ENCODE results near the gene GJD3. TPM values are rescaled to one million over a fixed set of nuclear protein-coding genes. Genes with fewer than 3 reads are reported as not detected.

Gene GJD3
- total and polyA plus RNA-seq, 9 of the 15 experiments (the other 6 are each of a cell fraction or from before 2014, with no cell fraction given), result 0.17 to 0.38 TPM; not detected in 7

DNA sequence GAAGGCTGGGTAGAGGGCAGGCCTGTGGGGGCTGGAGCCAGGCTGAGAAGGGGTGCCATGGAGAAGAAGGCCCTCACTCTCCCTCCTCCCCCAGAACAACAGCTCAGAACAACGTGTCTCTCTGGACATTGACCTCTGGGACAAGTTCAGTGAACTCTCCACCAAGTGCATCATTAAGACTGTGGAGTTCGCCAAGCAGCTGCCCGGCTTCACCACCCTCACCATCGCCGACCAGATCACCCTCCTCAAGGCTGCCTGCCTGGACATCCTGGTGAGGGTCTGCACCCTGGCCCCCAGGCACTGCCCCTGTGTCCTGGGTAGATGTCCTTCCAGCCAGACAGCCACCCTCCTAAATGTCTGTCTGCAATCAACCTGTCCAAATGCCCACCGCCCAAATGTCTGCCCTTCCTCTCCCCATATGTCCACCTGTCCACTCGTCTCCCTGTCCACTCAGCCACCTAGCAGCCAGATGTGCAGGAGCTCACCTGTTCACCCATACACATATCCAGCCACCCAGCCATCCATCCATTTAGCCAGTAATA lies 12.2 kb downstream of the GJD3 start:
- no peaks in the 10 kb centered on the region for H3K9me3 ChIP-seq (replicated peaks; ENCODE audit: control insufficient read depth, insufficient read depth, low read depth, low read length)
- ATAC-seq, result no peak
- no TSS peak for BruUV-seq (replicated peaks)
- H3K79me2 ChIP-seq (ENCODE audit: control insufficient read depth, insufficient read depth, low read length), result peaks cover 16% of the 10 kb centered on the region; the same call in 2 of the 3 replicates
- H3K4me1 ChIP-seq (replicated peaks in 1 of 2; ENCODE audit: control insufficient read depth in 2 of 2, insufficient read depth in 2 of 2, low read length in 2 of 2), result peaks cover 12 to 66% of the 10 kb centered on the region in 2 experiments; a peak in 4 of 5 replicates
- no peak overlapping the region for H3K27ac ChIP-seq (ENCODE audit: extremely low read depth, low read depth, low read length)
- H4K20me1 ChIP-seq (replicated peaks; ENCODE audit: control insufficient read depth, insufficient read depth, low read length), result 0 out of 2 replicates have a peak, but pooled peaks cover 3% of the 10 kb centered on the region
- POLR2A ChIA-PET, result interaction anchor here (0.7 to 1.2 kb wide), 3 partner anchors 21 to 413 kb away, joined by 3 to 4 read pairs (median 4); no protein-coding TSS in a partner anchor
- no peak for FAIRE-seq
- intact Hi-C loops (cut with micrococcal nuclease) (loop anchor here (10.0 kb wide), 1 partner anchor 338 kb away; the partner anchor contains the start of gene CSF3), in situ Hi-C loops (cut with MboI) (loop anchor here (5.0 to 10.0 kb wide), 3 partner anchors 50 to 338 kb away; partner anchors contain the start of gene CSF3)
- H3K9me1 ChIP-seq (ENCODE audit: control insufficient read depth, insufficient read depth, low read length), result no peaks in the 10 kb centered on the region
- no peak for DNase-seq (ENCODE audit: extremely low read depth in 1 of 4, low spot score in 3 of 4)
- H2AFZ ChIP-seq (ENCODE audit: low read depth, low read length), result no peak overlapping the region
- WGBS (ENCODE audit: insufficient coverage, low coverage, missing lambda C conversion rate), result 86% methylated on average over 7 of the region's 7 CpGs
- H3K36me3 ChIP-seq (ENCODE audit: control insufficient read depth, insufficient read depth, low read length), result peaks cover 66% of the 10 kb centered on the region; the same call in 2 of the 3 replicates
- H3K27me3 ChIP-seq (ENCODE audit: control insufficient read depth in 2 of 2, insufficient read depth in 2 of 2, low read length in 2 of 2), result no peaks in the 10 kb centered on the region
- peak overlapping the region in 1 of 2 experiments; percentile 65; a peak in 1 of 4 replicates for H3K9ac ChIP-seq (ENCODE audit: insufficient read depth in 1 of 2, low read depth in 2 of 2, low read length in 2 of 2)
- CTCF ChIA-PET (ENCODE audit: low intra/inter-chr PET ratio), result interaction anchor here (0.8 kb wide), 1 partner anchor 49 kb away, joined by 3 read pairs; no protein-coding TSS in a partner anchor
- no peak overlapping the region for H3K4me2 ChIP-seq (ENCODE audit: insufficient read depth, low read length)
- H3K4me3 ChIP-seq, result no peak overlapping the region
- TF ChIP-seq, protein P1, sequence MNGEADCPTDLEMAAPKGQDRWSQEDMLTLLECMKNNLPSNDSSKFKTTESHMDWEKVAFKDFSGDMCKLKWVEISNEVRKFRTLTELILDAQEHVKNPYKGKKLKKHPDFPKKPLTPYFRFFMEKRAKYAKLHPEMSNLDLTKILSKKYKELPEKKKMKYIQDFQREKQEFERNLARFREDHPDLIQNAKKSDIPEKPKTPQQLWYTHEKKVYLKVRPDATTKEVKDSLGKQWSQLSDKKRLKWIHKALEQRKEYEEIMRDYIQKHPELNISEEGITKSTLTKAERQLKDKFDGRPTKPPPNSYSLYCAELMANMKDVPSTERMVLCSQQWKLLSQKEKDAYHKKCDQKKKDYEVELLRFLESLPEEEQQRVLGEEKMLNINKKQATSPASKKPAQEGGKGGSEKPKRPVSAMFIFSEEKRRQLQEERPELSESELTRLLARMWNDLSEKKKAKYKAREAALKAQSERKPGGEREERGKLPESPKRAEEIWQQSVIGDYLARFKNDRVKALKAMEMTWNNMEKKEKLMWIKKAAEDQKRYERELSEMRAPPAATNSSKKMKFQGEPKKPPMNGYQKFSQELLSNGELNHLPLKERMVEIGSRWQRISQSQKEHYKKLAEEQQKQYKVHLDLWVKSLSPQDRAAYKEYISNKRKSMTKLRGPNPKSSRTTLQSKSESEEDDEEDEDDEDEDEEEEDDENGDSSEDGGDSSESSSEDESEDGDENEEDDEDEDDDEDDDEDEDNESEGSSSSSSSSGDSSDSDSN (IDR thresholded peaks at IDR 0.05; ENCODE audit: borderline replicate concordance in 1 of 2, low read depth in 2 of 2, low read length in 2 of 2), result no peak
- TF ChIP-seq, protein P2, sequence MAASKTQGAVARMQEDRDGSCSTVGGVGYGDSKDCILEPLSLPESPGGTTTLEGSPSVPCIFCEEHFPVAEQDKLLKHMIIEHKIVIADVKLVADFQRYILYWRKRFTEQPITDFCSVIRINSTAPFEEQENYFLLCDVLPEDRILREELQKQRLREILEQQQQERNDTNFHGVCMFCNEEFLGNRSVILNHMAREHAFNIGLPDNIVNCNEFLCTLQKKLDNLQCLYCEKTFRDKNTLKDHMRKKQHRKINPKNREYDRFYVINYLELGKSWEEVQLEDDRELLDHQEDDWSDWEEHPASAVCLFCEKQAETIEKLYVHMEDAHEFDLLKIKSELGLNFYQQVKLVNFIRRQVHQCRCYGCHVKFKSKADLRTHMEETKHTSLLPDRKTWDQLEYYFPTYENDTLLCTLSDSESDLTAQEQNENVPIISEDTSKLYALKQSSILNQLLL (CRISPR knock-in tag; IDR thresholded peaks at IDR 0.05; ENCODE audit: borderline replicate concordance), result no peak
- TF ChIP-seq, protein P3, sequence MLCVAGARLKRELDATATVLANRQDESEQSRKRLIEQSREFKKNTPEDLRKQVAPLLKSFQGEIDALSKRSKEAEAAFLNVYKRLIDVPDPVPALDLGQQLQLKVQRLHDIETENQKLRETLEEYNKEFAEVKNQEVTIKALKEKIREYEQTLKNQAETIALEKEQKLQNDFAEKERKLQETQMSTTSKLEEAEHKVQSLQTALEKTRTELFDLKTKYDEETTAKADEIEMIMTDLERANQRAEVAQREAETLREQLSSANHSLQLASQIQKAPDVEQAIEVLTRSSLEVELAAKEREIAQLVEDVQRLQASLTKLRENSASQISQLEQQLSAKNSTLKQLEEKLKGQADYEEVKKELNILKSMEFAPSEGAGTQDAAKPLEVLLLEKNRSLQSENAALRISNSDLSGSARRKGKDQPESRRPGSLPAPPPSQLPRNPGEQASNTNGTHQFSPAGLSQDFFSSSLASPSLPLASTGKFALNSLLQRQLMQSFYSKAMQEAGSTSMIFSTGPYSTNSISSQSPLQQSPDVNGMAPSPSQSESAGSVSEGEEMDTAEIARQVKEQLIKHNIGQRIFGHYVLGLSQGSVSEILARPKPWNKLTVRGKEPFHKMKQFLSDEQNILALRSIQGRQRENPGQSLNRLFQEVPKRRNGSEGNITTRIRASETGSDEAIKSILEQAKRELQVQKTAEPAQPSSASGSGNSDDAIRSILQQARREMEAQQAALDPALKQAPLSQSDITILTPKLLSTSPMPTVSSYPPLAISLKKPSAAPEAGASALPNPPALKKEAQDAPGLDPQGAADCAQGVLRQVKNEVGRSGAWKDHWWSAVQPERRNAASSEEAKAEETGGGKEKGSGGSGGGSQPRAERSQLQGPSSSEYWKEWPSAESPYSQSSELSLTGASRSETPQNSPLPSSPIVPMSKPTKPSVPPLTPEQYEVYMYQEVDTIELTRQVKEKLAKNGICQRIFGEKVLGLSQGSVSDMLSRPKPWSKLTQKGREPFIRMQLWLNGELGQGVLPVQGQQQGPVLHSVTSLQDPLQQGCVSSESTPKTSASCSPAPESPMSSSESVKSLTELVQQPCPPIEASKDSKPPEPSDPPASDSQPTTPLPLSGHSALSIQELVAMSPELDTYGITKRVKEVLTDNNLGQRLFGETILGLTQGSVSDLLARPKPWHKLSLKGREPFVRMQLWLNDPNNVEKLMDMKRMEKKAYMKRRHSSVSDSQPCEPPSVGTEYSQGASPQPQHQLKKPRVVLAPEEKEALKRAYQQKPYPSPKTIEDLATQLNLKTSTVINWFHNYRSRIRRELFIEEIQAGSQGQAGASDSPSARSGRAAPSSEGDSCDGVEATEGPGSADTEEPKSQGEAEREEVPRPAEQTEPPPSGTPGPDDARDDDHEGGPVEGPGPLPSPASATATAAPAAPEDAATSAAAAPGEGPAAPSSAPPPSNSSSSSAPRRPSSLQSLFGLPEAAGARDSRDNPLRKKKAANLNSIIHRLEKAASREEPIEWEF (CRISPR knock-in tag; IDR thresholded peaks at IDR 0.05), result no peak
- TF ChIP-seq BRCA1 (IDR thresholded peaks at IDR 0.05), result no peak
- no peak for TF ChIP-seq BRCA1 (CRISPR knock-in tag; IDR thresholded peaks at IDR 0.05)
- no peak for TF ChIP-seq CBFB (CRISPR knock-in tag; IDR thresholded peaks at IDR 0.05)
- TF ChIP-seq ZNF77 (CRISPR knock-in tag; IDR thresholded peaks at IDR 0.05), result no peak
- TF ChIP-seq SRSF3 (IDR thresholded peaks at IDR 0.05; ENCODE audit: insufficient read depth, low read length), result no peak
- TF ChIP-seq MCM2 (IDR thresholded peaks at IDR 0.05; ENCODE audit: low read depth), result no peak
- no peak for TF ChIP-seq ZNF165 (CRISPR knock-in tag; IDR thresholded peaks at IDR 0.05; ENCODE audit: borderline replicate concordance)
- TF ChIP-seq ZNF224 (CRISPR knock-in tag; IDR thresholded peaks at IDR 0.05), result no peak

All from K562 (cell line).